ENCODE measurements around the gene TSFM. TPM values are rescaled to one million over a fixed set of nuclear protein-coding genes. Genes with fewer than 3 reads are reported as not detected.

The TSFM gene
- total and polyA plus RNA-seq, 4 donors = 17.1 to 40.0 (median 26.0) TPM

DNA sequence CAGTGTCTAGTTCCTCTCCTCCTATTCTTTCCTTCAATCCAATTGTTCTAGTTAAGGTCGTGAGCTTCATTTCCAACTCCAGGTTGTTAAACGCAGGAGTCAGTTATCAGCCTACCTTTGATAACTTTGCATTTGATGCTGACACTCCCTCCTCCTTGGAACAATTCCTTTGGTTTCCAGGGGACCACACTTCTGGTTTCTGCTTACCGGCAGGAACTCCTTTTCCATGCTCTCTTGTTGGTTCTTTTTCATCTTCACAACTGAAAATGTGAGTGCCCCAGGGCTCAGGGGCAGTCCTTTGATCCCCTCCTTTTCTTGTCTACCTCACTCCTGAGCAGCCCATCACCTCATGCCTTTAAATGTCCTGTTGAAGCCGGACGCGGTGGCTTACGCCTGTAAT, 5.2 kb upstream of the TSFM start:
- Histone ChIP-seq H3K9me3 (ENCODE audit: control insufficient read depth in 4 of 4, insufficient read depth in 3 of 4, low read length in 3 of 4) (no peaks in the 10 kb centered on the region), H3K27me3 (ENCODE audit: control insufficient read depth in 3 of 3, insufficient read depth in 3 of 3, low read length in 2 of 3) (no peaks in the 10 kb centered on the region), H3K36me3 (ENCODE audit: control insufficient read depth in 4 of 4, insufficient read depth in 4 of 4, low read length in 4 of 4) (peaks cover 0 to 19% (median 4%) of the 10 kb centered on the region in 4 donors), H3K4me1 (ENCODE audit: control insufficient read depth in 5 of 5, insufficient read depth in 5 of 5, low read length in 5 of 5) (peaks cover 0 to 5% (median 0%) of the 10 kb centered on the region in 5 donors), H3K9ac (ENCODE audit: insufficient read depth in 1 of 2, low read length in 2 of 2) (no peak overlapping the region), H3K27ac (ENCODE audit: low read depth in 1 of 2, low read length in 1 of 2) (no peak overlapping the region), H3K4me3 (no peak overlapping the region)
- 94 to 95% methylated on average over 7 of the region's 7 CpGs for WGBS, 2 donors
- TF ChIP-seq, protein P1, sequence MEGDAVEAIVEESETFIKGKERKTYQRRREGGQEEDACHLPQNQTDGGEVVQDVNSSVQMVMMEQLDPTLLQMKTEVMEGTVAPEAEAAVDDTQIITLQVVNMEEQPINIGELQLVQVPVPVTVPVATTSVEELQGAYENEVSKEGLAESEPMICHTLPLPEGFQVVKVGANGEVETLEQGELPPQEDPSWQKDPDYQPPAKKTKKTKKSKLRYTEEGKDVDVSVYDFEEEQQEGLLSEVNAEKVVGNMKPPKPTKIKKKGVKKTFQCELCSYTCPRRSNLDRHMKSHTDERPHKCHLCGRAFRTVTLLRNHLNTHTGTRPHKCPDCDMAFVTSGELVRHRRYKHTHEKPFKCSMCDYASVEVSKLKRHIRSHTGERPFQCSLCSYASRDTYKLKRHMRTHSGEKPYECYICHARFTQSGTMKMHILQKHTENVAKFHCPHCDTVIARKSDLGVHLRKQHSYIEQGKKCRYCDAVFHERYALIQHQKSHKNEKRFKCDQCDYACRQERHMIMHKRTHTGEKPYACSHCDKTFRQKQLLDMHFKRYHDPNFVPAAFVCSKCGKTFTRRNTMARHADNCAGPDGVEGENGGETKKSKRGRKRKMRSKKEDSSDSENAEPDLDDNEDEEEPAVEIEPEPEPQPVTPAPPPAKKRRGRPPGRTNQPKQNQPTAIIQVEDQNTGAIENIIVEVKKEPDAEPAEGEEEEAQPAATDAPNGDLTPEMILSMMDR (IDR thresholded peaks at IDR 0.05; ENCODE audit: control extremely low read depth, extremely low read depth) = no peak
- ATAC-seq (ENCODE audit: insufficient read depth, low FRiP score) (no peak), DNase-seq (no peak)

DNA sequence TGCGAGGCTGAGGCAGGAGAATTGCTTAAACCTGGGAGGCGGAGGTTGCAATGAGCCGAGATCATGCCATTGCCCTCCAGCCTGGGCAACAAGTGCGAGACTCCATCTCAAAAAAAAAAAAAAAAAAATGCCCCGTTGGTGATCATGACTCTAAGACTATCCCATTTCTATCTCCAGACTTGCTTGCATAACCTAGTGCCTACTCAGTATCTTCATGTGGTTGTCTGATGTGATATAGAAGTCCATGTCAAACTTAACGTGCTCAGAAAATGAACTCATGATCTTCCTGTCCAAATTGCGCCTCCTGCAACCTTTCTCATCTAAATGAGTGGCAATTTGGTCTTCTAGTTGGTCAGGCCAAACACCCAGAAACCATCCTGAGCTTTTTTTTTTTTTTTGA, 4.7 kb upstream of the TSFM start:
- Histone ChIP-seq H3K9ac (ENCODE audit: insufficient read depth in 1 of 2, low read length in 2 of 2) (no peak overlapping the region), H3K4me3 (no peak overlapping the region), H3K27ac (ENCODE audit: low read depth in 1 of 2, low read length in 1 of 2) (no peak overlapping the region), H3K4me1 (ENCODE audit: control insufficient read depth in 5 of 5, insufficient read depth in 5 of 5, low read length in 5 of 5) (peaks cover 0 to 5% (median 0%) of the 10 kb centered on the region in 5 donors), H3K27me3 (ENCODE audit: control insufficient read depth in 3 of 3, insufficient read depth in 3 of 3, low read length in 2 of 3) (no peaks in the 10 kb centered on the region), H3K36me3 (ENCODE audit: control insufficient read depth in 4 of 4, insufficient read depth in 4 of 4, low read length in 4 of 4) (peaks cover 0 to 19% (median 5%) of the 10 kb centered on the region in 4 donors), H3K9me3 (ENCODE audit: control insufficient read depth in 4 of 4, insufficient read depth in 3 of 4, low read length in 3 of 4) (no peaks in the 10 kb centered on the region)
- 93 to 95% methylated on average over 7 of the region's 7 CpGs for WGBS, 2 donors
- ATAC-seq (ENCODE audit: insufficient read depth, low FRiP score) (no peak), DNase-seq (no peak)
- TF ChIP-seq, protein P1 (IDR thresholded peaks at IDR 0.05; ENCODE audit: control extremely low read depth, extremely low read depth) = no peak

DNA sequence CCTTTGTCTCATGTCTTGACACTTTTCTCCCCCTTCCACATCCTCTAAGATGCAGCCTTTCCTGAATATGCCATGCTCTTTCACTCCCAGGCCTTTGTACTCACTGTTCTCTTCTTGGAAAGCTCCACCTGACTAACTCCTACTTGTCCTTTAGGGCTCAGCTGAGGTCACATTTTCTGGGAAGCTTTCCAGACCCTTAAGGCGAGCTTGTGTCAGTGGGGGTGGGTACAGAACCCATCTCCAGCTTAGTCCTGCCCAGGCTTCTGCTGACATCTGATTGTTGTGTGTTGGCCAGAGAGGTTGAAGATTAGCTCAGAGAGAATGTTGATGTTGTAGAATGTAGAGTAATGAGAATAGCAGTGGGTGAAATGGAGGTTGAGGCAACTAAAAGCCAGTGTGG, 2.9 kb upstream of the TSFM start:
- no peak for ATAC-seq (ENCODE audit: insufficient read depth, low FRiP score)
- no peak overlapping the region for H3K27ac ChIP-seq (ENCODE audit: low read depth in 1 of 2, low read length in 1 of 2)

More for the DNA sequence above, 2.9 kb upstream of the TSFM start:
- Histone ChIP-seq H3K4me3 (no peak overlapping the region), H3K4me1 (ENCODE audit: control insufficient read depth in 5 of 5, insufficient read depth in 5 of 5, low read length in 5 of 5) (peaks cover 0 to 8% (median 4%) of the 10 kb centered on the region in 5 donors), H3K27me3 (ENCODE audit: control insufficient read depth in 3 of 3, insufficient read depth in 3 of 3, low read length in 2 of 3) (no peaks in the 10 kb centered on the region), H3K9ac (ENCODE audit: insufficient read depth in 1 of 2, low read length in 2 of 2) (no peak overlapping the region), H3K9me3 (ENCODE audit: control insufficient read depth in 4 of 4, insufficient read depth in 3 of 4, low read length in 3 of 4) (no peaks in the 10 kb centered on the region), H3K36me3 (ENCODE audit: control insufficient read depth in 4 of 4, insufficient read depth in 4 of 4, low read length in 4 of 4) (peaks cover 0 to 19% (median 8%) of the 10 kb centered on the region in 4 donors)
- no peak for DNase-seq
- TF ChIP-seq, protein P1 (IDR thresholded peaks at IDR 0.05; ENCODE audit: control extremely low read depth, extremely low read depth) = no peak
- 50 to 79% methylated on average over 1 of the region's 1 CpG for WGBS, 2 donors

All from lung (tissue), 12 donors.